GM23338 (cell line): ENCODE data around the gene TRAF5. TPM values are rescaled to one million over a fixed set of nuclear protein-coding genes. Genes with fewer than 3 reads are reported as not detected.

Source experiments
- ATAC-seq: fragments of 200-7000 bp; cut with Tn5 transposase; 3 replicates; pipeline ENCODE4 v1.9.1; 2020
- DNase-seq: peaks from one replicate; pipeline ENCODE4 v3.0.0-alpha.2; 2015; ENCODE audit warnings: low spot score
- H2AFZ ChIP-seq: fragments of 200-600 bp; sonication (generic); 2 replicates; pipeline ENCODE4 v1.8.0; 2016; ENCODE audit warnings: antibody characterized with exemption, mild to moderate bottlenecking, moderate library complexity
- H3F3A ChIP-seq: fragments of 200-600 bp; sonication (generic); replicated peaks from 2 replicates; pipeline ENCODE4 v1.8.0; 2017; ENCODE audit warnings: antibody characterized with exemption, mixed run types, low read depth
- H3K27ac ChIP-seq: fragments of 200-600 bp; sonication (generic); 2 replicates; pipeline ENCODE4 v1.6.1; 2016; ENCODE audit warnings: low read depth
- H3K27me3 ChIP-seq: fragments of 200-600 bp; sonication (generic); 2 replicates; pipeline ENCODE4 v1.8.0; 2016; ENCODE audit warnings: mild to moderate bottlenecking, mixed run types, moderate library complexity; ENCODE audit not compliant: insufficient read depth
- H3K36me3 ChIP-seq: fragments of 200-600 bp; sonication (generic); 2 replicates; pipeline ENCODE4 v1.8.0; 2016; ENCODE audit warnings: mild to moderate bottlenecking; ENCODE audit not compliant: insufficient read depth
- H3K4me1 ChIP-seq: fragments of 200-600 bp; sonication (generic); 2 replicates; pipeline ENCODE4 v1.8.0; 2016; ENCODE audit warnings: mild to moderate bottlenecking, moderate library complexity; ENCODE audit not compliant: insufficient read depth
- H3K4me2 ChIP-seq: fragments of 200-600 bp; sonication (generic); 2 replicates; pipeline ENCODE4 v1.7.1; 2017; ENCODE audit warnings: mixed run types
- H3K4me3 ChIP-seq: fragments of 200-600 bp; sonication (generic); 2 replicates; pipeline ENCODE4 v1.6.1; 2016; ENCODE audit warnings: mixed run types
- H3K79me2 ChIP-seq: fragments of 200-600 bp; sonication (generic); replicated peaks from 2 replicates; pipeline ENCODE4 v1.8.0; 2017; ENCODE audit warnings: mild to moderate bottlenecking; ENCODE audit not compliant: insufficient read depth
- H3K9me2 ChIP-seq: fragments of 200-600 bp; sonication (generic); 2 replicates; pipeline ENCODE4 v1.8.0; 2017; ENCODE audit not compliant: insufficient read depth
- H4K20me1 ChIP-seq: fragments of 200-600 bp; sonication (generic); replicated peaks from 2 replicates; pipeline ENCODE4 v1.8.0; 2017; ENCODE audit warnings: mild to moderate bottlenecking; ENCODE audit not compliant: insufficient read depth
- H3K27ac Mint-ChIP-seq: 2 replicates; pipeline ENCODE4 v1.8.0; 2020; ENCODE audit warnings: inconsistent platforms, mild to moderate bottlenecking, moderate library complexity, mixed read lengths
- H3K27me3 Mint-ChIP-seq: 3 replicates; pipeline ENCODE4 v1.8.0; 2022; ENCODE audit warnings: low read depth, mild to moderate bottlenecking, moderate library complexity, mixed read lengths, inconsistent platforms; ENCODE audit not compliant: insufficient read depth, poor library complexity
- H3K36me3 Mint-ChIP-seq: 3 replicates; pipeline ENCODE4 v1.8.0; 2021; ENCODE audit warnings: low read depth, mild to moderate bottlenecking, inconsistent platforms, moderate library complexity, mixed read lengths
- H3K4me1 Mint-ChIP-seq: 3 replicates; pipeline ENCODE4 v1.8.0; 2020; ENCODE audit warnings: mild to moderate bottlenecking, inconsistent platforms, mixed read lengths
- H3K4me3 Mint-ChIP-seq: 3 replicates; pipeline ENCODE4 v1.8.0; 2021; ENCODE audit warnings: moderate library complexity, mild to moderate bottlenecking, inconsistent platforms, mixed read lengths
- H3K9me3 Mint-ChIP-seq: 3 replicates; pipeline ENCODE4 v1.8.0; 2020; ENCODE audit warnings: moderate library complexity, mild to moderate bottlenecking, inconsistent platforms, mixed read lengths
- CREB1 ChIP-seq: fragments of 250-450 bp; sonication (Bioruptor Pico); IDR thresholded peaks from 2 replicates; pipeline ENCODE4 v1.5.0; 2020; ENCODE audit warnings: low read depth, mild to moderate bottlenecking, moderate library complexity
- EZH2 ChIP-seq: fragments of 200-600 bp; sonication (generic); IDR thresholded peaks from one replicate; pipeline ENCODE4 v1.8.0; 2017; ENCODE audit warnings: antibody characterized with exemption, mild to moderate bottlenecking, low read depth; ENCODE audit not compliant: unreplicated experiment
- EZH2phosphoT487 ChIP-seq: fragments of 200-600 bp; sonication (generic); IDR thresholded peaks from one replicate; pipeline ENCODE4 v1.8.1; 2018; ENCODE audit warnings: antibody characterized with exemption; ENCODE audit not compliant: unreplicated experiment
- JUNB ChIP-seq: IDR thresholded peaks from one replicate; pipeline ENCODE4 v1.6.1; 2016; ENCODE audit warnings: antibody characterized with exemption; ENCODE audit not compliant: unreplicated experiment
- NANOG ChIP-seq: IDR thresholded peaks from 2 replicates; pipeline ENCODE4 v1.6.1; 2016; ENCODE audit warnings: antibody characterized with exemption, borderline replicate concordance
- POLR2AphosphoS5 ChIP-seq: IDR thresholded peaks from 2 replicates; pipeline ENCODE4 v1.6.1; 2016; ENCODE audit warnings: antibody characterized with exemption, low read depth
- STAT1 ChIP-seq: IDR thresholded peaks from one replicate; pipeline ENCODE4 v1.6.1; 2016; ENCODE audit warnings: antibody characterized with exemption; ENCODE audit not compliant: unreplicated experiment
- ZNF114 ChIP-seq: fragments of 250-450 bp; sonication (Bioruptor Pico); IDR thresholded peaks from 2 replicates; pipeline ENCODE4 v1.5.0; 2020; ENCODE audit warnings: mild to moderate bottlenecking, moderate library complexity
- ZNF331 ChIP-seq: fragments of 250-450 bp; sonication (Bioruptor Pico); IDR thresholded peaks from 2 replicates; pipeline ENCODE4 v1.5.0; 2020; ENCODE audit warnings: low read depth, mild to moderate bottlenecking, moderate library complexity
- polyA plus RNA-seq: library from polyadenylated mRNA; unstranded; fragments of >200 nt; fragmentation: Nextera tagmentation; extraction: Ambion mirVana; gene quantifications from 2 replicates; pipeline ENCODE4 v1.2.1, GENCODE V29; 2016
- total RNA-seq: library from RNA; depleted of rRNA; stranded (reverse); fragments of >200 nt; shearing (Covaris generic); gene quantifications from 2 replicates; pipeline ENCODE4 v1.2.3, GENCODE V29; 2014
- TF ChIP-seq, protein P1 (sequence below), 2 experiments: fragments of 200-600 bp in 1 of 2; sonication (generic) in 1 of 2; conservative IDR thresholded peaks; 2 replicates each; pipeline versions ENCODE4 v1.5.1 to v1.6.1; 2016 to 2017; ENCODE audit warnings: antibody characterized with exemption in 2 of 2, low read depth in 2 of 2, mild to moderate bottlenecking in 2 of 2, moderate library complexity in 1 of 2
- TF ChIP-seq, protein P2 (sequence below): fragments of 250-450 bp; sonication (Bioruptor Pico); IDR thresholded peaks from 2 replicates; pipeline ENCODE4 v1.5.0; 2020; ENCODE audit warnings: mild to moderate bottlenecking, moderate library complexity
- TF ChIP-seq, protein P3 (sequence below): IDR thresholded peaks from one replicate; pipeline ENCODE4 v1.6.1; 2018; ENCODE audit warnings: antibody characterized with exemption; ENCODE audit not compliant: unreplicated experiment
- TF ChIP-seq, protein P4 (sequence below): IDR thresholded peaks from 2 replicates; pipeline ENCODE4 v1.6.1; 2016; ENCODE audit warnings: antibody characterized with exemption

Gene TRAF5
- total and polyA plus RNA-seq, 2 experiments from 2014 or later: 9.2 to 18.9 TPM

DNA sequence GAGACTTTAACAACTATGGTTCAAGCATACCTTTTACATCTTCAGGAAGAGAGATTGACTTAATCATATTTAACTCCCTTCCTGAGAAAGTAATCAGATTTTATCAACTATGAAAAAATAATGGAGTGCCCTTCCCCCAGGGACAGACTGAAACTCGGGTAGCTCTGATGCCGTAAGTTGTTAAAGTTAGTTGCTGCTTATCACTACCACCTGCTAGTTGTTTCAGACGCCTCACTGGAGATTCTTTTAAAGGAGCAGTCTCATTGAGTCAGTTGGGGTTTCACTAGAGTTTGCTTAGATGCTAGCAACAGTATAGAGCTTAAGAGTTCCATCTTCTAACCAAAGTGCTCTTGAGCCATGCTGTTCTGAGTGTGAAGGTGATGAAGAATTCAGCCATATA is 17.0 kb upstream of the TRAF5 start:
- TF ChIP-seq JUNB (no peak), STAT1 (no peak), POLR2AphosphoS5 (no peak), ZNF114 (CRISPR knock-in tag) (no peak), EZH2 (no peak), EZH2phosphoT487 (no peak), ZNF331 (no peak), NANOG (no peak), CREB1 (no peak)
- TF ChIP-seq, protein P1, sequence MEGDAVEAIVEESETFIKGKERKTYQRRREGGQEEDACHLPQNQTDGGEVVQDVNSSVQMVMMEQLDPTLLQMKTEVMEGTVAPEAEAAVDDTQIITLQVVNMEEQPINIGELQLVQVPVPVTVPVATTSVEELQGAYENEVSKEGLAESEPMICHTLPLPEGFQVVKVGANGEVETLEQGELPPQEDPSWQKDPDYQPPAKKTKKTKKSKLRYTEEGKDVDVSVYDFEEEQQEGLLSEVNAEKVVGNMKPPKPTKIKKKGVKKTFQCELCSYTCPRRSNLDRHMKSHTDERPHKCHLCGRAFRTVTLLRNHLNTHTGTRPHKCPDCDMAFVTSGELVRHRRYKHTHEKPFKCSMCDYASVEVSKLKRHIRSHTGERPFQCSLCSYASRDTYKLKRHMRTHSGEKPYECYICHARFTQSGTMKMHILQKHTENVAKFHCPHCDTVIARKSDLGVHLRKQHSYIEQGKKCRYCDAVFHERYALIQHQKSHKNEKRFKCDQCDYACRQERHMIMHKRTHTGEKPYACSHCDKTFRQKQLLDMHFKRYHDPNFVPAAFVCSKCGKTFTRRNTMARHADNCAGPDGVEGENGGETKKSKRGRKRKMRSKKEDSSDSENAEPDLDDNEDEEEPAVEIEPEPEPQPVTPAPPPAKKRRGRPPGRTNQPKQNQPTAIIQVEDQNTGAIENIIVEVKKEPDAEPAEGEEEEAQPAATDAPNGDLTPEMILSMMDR (conservative IDR thresholded peaks at IDR 0.05; ENCODE audit: low read depth in 2 of 2): no peak
- TF ChIP-seq, protein P2, sequence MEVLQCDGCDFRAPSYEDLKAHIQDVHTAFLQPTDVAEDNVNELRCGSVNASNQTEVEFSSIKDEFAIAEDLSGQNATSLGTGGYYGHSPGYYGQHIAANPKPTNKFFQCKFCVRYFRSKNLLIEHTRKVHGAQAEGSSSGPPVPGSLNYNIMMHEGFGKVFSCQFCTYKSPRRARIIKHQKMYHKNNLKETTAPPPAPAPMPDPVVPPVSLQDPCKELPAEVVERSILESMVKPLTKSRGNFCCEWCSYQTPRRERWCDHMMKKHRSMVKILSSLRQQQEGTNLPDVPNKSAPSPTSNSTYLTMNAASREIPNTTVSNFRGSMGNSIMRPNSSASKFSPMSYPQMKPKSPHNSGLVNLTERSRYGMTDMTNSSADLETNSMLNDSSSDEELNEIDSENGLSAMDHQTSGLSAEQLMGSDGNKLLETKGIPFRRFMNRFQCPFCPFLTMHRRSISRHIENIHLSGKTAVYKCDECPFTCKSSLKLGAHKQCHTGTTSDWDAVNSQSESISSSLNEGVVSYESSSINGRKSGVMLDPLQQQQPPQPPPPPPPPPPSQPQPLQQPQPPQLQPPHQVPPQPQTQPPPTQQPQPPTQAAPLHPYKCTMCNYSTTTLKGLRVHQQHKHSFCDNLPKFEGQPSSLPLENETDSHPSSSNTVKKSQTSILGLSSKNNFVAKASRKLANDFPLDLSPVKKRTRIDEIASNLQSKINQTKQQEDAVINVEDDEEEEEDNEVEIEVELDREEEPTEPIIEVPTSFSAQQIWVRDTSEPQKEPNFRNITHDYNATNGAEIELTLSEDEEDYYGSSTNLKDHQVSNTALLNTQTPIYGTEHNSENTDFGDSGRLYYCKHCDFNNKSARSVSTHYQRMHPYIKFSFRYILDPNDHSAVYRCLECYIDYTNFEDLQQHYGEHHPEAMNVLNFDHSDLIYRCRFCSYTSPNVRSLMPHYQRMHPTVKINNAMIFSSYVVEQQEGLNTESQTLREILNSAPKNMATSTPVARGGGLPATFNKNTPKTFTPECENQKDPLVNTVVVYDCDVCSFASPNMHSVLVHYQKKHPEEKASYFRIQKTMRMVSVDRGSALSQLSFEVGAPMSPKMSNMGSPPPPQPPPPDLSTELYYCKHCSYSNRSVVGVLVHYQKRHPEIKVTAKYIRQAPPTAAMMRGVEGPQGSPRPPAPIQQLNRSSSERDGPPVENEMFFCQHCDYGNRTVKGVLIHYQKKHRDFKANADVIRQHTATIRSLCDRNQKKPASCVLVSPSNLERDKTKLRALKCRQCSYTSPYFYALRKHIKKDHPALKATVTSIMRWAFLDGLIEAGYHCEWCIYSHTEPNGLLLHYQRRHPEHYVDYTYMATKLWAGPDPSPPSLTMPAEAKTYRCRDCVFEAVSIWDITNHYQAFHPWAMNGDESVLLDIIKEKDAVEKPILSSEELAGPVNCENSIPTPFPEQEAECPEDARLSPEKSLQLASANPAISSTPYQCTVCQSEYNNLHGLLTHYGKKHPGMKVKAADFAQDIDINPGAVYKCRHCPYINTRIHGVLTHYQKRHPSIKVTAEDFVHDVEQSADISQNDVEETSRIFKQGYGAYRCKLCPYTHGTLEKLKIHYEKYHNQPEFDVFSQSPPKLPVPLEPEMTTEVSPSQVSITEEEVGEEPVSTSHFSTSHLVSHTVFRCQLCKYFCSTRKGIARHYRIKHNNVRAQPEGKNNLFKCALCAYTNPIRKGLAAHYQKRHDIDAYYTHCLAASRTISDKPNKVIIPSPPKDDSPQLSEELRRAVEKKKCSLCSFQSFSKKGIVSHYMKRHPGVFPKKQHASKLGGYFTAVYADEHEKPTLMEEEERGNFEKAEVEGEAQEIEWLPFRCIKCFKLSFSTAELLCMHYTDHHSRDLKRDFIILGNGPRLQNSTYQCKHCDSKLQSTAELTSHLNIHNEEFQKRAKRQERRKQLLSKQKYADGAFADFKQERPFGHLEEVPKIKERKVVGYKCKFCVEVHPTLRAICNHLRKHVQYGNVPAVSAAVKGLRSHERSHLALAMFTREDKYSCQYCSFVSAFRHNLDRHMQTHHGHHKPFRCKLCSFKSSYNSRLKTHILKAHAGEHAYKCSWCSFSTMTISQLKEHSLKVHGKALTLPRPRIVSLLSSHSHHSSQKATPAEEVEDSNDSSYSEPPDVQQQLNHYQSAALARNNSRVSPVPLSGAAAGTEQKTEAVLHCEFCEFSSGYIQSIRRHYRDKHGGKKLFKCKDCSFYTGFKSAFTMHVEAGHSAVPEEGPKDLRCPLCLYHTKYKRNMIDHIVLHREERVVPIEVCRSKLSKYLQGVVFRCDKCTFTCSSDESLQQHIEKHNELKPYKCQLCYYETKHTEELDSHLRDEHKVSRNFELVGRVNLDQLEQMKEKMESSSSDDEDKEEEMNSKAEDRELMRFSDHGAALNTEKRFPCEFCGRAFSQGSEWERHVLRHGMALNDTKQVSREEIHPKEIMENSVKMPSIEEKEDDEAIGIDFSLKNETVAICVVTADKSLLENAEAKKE: no peak
- TF ChIP-seq, protein P3, sequence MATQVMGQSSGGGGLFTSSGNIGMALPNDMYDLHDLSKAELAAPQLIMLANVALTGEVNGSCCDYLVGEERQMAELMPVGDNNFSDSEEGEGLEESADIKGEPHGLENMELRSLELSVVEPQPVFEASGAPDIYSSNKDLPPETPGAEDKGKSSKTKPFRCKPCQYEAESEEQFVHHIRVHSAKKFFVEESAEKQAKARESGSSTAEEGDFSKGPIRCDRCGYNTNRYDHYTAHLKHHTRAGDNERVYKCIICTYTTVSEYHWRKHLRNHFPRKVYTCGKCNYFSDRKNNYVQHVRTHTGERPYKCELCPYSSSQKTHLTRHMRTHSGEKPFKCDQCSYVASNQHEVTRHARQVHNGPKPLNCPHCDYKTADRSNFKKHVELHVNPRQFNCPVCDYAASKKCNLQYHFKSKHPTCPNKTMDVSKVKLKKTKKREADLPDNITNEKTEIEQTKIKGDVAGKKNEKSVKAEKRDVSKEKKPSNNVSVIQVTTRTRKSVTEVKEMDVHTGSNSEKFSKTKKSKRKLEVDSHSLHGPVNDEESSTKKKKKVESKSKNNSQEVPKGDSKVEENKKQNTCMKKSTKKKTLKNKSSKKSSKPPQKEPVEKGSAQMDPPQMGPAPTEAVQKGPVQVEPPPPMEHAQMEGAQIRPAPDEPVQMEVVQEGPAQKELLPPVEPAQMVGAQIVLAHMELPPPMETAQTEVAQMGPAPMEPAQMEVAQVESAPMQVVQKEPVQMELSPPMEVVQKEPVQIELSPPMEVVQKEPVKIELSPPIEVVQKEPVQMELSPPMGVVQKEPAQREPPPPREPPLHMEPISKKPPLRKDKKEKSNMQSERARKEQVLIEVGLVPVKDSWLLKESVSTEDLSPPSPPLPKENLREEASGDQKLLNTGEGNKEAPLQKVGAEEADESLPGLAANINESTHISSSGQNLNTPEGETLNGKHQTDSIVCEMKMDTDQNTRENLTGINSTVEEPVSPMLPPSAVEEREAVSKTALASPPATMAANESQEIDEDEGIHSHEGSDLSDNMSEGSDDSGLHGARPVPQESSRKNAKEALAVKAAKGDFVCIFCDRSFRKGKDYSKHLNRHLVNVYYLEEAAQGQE: no peak
- TF ChIP-seq, protein P4, sequence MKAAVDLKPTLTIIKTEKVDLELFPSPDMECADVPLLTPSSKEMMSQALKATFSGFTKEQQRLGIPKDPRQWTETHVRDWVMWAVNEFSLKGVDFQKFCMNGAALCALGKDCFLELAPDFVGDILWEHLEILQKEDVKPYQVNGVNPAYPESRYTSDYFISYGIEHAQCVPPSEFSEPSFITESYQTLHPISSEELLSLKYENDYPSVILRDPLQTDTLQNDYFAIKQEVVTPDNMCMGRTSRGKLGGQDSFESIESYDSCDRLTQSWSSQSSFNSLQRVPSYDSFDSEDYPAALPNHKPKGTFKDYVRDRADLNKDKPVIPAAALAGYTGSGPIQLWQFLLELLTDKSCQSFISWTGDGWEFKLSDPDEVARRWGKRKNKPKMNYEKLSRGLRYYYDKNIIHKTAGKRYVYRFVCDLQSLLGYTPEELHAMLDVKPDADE: no peak
- no peak for ATAC-seq
- no peak overlapping the region for H3K27ac ChIP-seq

More for the DNA sequence above, 17.0 kb upstream of the TRAF5 start:
- no peak overlapping the region for H2AFZ ChIP-seq
- DNase-seq: no peak
- H4K20me1 ChIP-seq: no peaks in the 10 kb centered on the region
- Mint-ChIP-seq H3K27ac (no peak overlapping the region), H3K9me3 (no peaks in the 10 kb centered on the region), H3K36me3 (peaks cover 31% of the 10 kb centered on the region), H3K4me1 (peaks cover 9% of the 10 kb centered on the region), H3K27me3 (no peaks in the 10 kb centered on the region), H3K4me3 (no peak overlapping the region)
- H3F3A ChIP-seq: no peaks in the 10 kb centered on the region
- no peaks in the 10 kb centered on the region for H3K27me3 ChIP-seq
- H3K4me2 ChIP-seq: no peak overlapping the region
- H3K4me1 ChIP-seq: peaks cover 7% of the 10 kb centered on the region
- no peak overlapping the region for H3K4me3 ChIP-seq
- peaks cover 18% of the 10 kb centered on the region for H3K36me3 ChIP-seq
- no peaks in the 10 kb centered on the region for H3K79me2 ChIP-seq
- H3K9me2 ChIP-seq: no peaks in the 10 kb centered on the region
